Astrocyte of the spinal cord (primary cell): Measurements from ENCODE around the gene ANXA4.
"Not testable (repeated sequence)": the region's sequence is repeated elsewhere in the genome, so short reads cannot be mapped to it uniquely, and the experiment has no call there.

Experiments
- DNase-seq: peaks from one replicate; pipeline ENCODE4 v3.0.0; 2011; ENCODE audit warnings: low read depth, low spot score
- H3K4me3 ChIP-seq: 2 replicates; pipeline ENCODE4 v1.5.1; 2011; ENCODE audit warnings: low read depth, mild to moderate bottlenecking, low read length, moderate library complexity
- CTCF ChIP-seq: IDR thresholded peaks from 2 replicates; pipeline ENCODE4 v1.5.1; 2012; ENCODE audit warnings: low read depth, mild to moderate bottlenecking, low read length, inconsistent platforms
- in situ Hi-C: cut with HindIII; loops from 2 replicates; pipeline ENCODE4 v1.10.0; 2017; ENCODE audit warnings: low sequenced_read_pairs

ANXA4 gene

GRCh38 chr2:69714024-69714423 is 27.9 kb upstream of the ANXA4 start:
- DNase-seq = no peak
- in situ Hi-C loops = no loop called here
- H3K4me3 ChIP-seq = no peak overlapping the region
- TF ChIP-seq CTCF = no peak

DNA sequence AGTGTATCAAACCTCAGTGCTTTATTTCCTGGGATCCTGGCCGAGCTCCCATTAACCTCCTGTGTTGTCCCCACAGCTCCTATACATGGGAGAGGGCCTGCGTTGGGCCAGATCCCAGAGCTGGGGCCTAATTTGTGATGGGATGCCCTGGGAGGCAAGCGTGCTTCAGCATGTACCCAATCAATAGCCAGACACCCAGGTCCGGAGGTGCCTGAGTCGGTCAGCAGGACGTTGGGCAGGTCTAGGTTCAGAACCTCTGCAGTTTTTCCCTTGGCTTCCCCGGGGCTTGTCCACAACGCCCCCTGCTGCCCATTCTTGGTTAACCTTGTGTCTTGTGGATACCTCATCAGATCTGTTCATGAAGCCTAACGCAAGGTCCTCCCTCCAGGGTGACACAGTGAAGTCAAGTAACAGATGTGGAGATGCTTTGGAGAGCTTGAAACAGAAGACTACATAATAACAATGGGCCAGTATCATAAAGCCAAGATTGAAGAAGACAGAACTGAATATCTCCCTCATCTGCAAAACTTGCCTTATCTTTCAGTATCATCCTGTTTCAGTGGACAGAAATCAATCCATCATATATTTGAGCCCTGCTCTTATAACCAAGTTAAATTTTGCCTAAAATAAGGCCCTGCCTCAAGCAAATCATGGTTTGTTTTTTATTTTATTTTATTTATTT is 27.3 kb upstream of the ANXA4 start:
- TF ChIP-seq CTCF = peak; percentile 77
- H3K4me3 ChIP-seq, in situ Hi-C loops: not testable (repeated sequence)
- peak; percentile 79 for DNase-seq

- in situ Hi-C loops = no loop called here
- TF ChIP-seq CTCF = no peak
- peak; percentile 58 for DNase-seq
- no peak overlapping the region for H3K4me3 ChIP-seq
These were observed 26.0 kb upstream of the ANXA4 start for GRCh38 chr2:69715964-69716363.

DNA sequence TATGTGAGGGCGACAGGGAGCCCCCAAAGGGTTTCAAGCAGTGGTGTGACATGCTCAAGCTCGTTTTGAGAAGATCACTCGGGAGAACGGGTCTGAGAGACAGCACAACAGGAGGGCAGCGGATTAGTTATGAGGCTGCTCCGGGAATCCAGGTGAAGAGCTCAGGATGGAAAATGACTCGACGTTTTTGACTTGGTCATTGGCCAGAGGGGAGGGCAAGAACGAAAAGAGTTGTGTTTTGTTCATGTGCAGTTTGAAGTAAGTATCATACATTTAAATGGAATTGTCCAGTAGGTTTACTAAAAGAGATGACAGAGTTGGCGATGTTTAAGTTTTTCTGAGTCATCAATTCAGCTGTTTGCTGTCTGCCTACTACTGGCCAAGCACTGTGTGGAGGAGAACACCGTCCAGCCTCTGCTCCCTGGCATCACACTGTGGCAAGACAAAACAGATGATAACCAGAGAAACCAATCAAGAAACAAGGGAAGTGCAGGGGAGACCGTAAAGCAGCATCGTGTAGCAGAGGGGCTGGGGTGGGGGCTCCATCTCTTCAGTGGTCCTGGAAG is 25.3 kb upstream of the ANXA4 start:
- H3K4me3 ChIP-seq = no peak overlapping the region
- in situ Hi-C loops = no loop called here
- TF ChIP-seq CTCF = peak; percentile 8
- DNase-seq = peak; percentile 46

DNA sequence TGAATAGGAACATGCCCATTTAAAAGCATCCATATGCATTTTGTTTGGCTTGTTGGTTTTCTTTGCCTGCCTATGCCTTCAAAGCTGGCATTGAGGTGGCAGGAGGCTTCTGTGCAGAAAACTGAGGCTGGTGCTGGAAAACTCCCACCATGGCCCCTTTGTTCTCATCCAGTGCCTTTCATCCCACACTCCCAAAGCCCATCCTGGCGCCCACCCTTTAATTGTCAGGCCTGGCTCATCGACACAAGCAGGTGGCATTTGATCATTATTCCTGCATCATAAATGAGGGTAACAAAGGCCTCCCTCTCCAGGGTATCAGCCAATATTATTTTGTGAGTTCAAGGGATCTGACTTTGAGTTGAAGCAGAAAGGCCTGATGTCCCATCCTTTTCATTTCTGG is 24.7 kb upstream of the ANXA4 start:
- TF ChIP-seq CTCF = no peak
- H3K4me3 ChIP-seq = no peak overlapping the region
- DNase-seq = no peak
- in situ Hi-C loops = no loop called here

GRCh38 chr2:69717861-69718273 is 24.1 kb upstream of the ANXA4 start:
- no peak for TF ChIP-seq CTCF
- DNase-seq = peak; percentile 88
- no peak overlapping the region for H3K4me3 ChIP-seq
- in situ Hi-C loops = no loop called here
